Astrocyte (in vitro differentiated cells and primary cell): Measurements from ENCODE around the gene CCDC3. TPM values are rescaled to one million over a fixed set of nuclear protein-coding genes. Genes with fewer than 3 reads are reported as not detected.

ENCODE experiments used
- DNase-seq: peaks from one replicate; pipeline ENCODE4 v3.0.0-alpha.2; 2010; ENCODE audit warnings: low read depth
- FAIRE-seq: peaks from 2 replicates; lab custom pipeline; 2011; peaks lifted over from hg19 to GRCh38; lab: Jason Lieb, UNC
- H2AFZ ChIP-seq: 2 replicates; pipeline ENCODE4 v1.6.0; 2012; ENCODE audit warnings: low read depth, low read length, inconsistent platforms
- H3K27ac ChIP-seq: 2 replicates; pipeline ENCODE4 v1.5.1; 2011; ENCODE audit warnings: low read depth, low read length, inconsistent platforms
- H3K27me3 ChIP-seq: 2 replicates; pipeline ENCODE4 v1.6.0; 2011; ENCODE audit warnings: low read length, inconsistent platforms; ENCODE audit not compliant: insufficient read depth
- H3K36me3 ChIP-seq: 2 replicates; pipeline ENCODE4 v1.5.1; 2011; ENCODE audit warnings: low read length, inconsistent platforms; ENCODE audit not compliant: insufficient read depth
- H3K4me1 ChIP-seq: 2 replicates; pipeline ENCODE4 v1.5.1; 2011; ENCODE audit warnings: low read length, inconsistent platforms; ENCODE audit not compliant: insufficient read depth
- H3K4me2 ChIP-seq: 2 replicates; pipeline ENCODE4 v1.6.0; 2012; ENCODE audit warnings: low read length, inconsistent platforms
- H3K4me3 ChIP-seq: 2 replicates; pipeline ENCODE4 v1.5.1; 2011; ENCODE audit warnings: low read depth, mild to moderate bottlenecking, low read length, inconsistent platforms; ENCODE audit not compliant: insufficient read depth
- H3K79me2 ChIP-seq: 2 replicates; pipeline ENCODE4 v1.6.0; 2012; ENCODE audit warnings: mild to moderate bottlenecking, low read length, inconsistent platforms; ENCODE audit not compliant: insufficient read depth
- H3K9ac ChIP-seq: 2 replicates; pipeline ENCODE4 v1.6.0; 2012; ENCODE audit warnings: mild to moderate bottlenecking, low read length, inconsistent platforms
- H3K9me3 ChIP-seq: 2 replicates; pipeline ENCODE4 v1.5.1; 2012; ENCODE audit warnings: low read depth, mild to moderate bottlenecking, low read length, inconsistent platforms; ENCODE audit not compliant: insufficient read depth
- H4K20me1 ChIP-seq: 2 replicates; pipeline ENCODE4 v1.6.0; 2012; ENCODE audit warnings: low read length, inconsistent platforms; ENCODE audit not compliant: insufficient read depth
- H3K27ac Mint-ChIP-seq: one replicate; pipeline ENCODE4 v1.8.0; 2021; ENCODE audit warnings: mild to moderate bottlenecking, mixed read lengths; ENCODE audit not compliant: unreplicated experiment
- H3K27me3 Mint-ChIP-seq: one replicate; pipeline ENCODE4 v1.8.0; 2021; ENCODE audit warnings: low read depth, mixed read lengths; ENCODE audit not compliant: unreplicated experiment
- H3K36me3 Mint-ChIP-seq: one replicate; pipeline ENCODE4 v1.8.0; 2021; ENCODE audit warnings: low read depth, mixed read lengths; ENCODE audit not compliant: unreplicated experiment
- H3K4me1 Mint-ChIP-seq: one replicate; pipeline ENCODE4 v1.8.0; 2021; ENCODE audit warnings: low read depth, mixed read lengths; ENCODE audit not compliant: unreplicated experiment
- H3K4me3 Mint-ChIP-seq: one replicate; pipeline ENCODE4 v1.8.0; 2021; ENCODE audit warnings: mild to moderate bottlenecking, moderate library complexity, mixed read lengths; ENCODE audit not compliant: unreplicated experiment
- H3K9me3 Mint-ChIP-seq: one replicate; pipeline ENCODE4 v1.8.0; 2021; ENCODE audit warnings: mild to moderate bottlenecking, mixed read lengths; ENCODE audit not compliant: unreplicated experiment
- CTCF ChIP-seq: IDR thresholded peaks from 2 replicates; pipeline ENCODE4 v1.5.1; 2011; ENCODE audit warnings: low read depth, mild to moderate bottlenecking, inconsistent platforms, low read length, moderate library complexity; ENCODE audit not compliant: insufficient read depth
- EZH2 ChIP-seq: IDR thresholded peaks from 2 replicates; pipeline ENCODE4 v1.6.1; 2012; ENCODE audit warnings: mild to moderate bottlenecking, low read length, inconsistent platforms; ENCODE audit not compliant: insufficient read depth
- total RNA-seq: library from RNA; stranded (reverse); gene quantifications from 2 replicates; pipeline ENCODE4 v1.2.1, GENCODE V29; 2021

The CCDC3 gene
- total RNA-seq, 1 donor from 2014 or later = 25.8 TPM

- Histone ChIP-seq H3K4me1 (peaks cover 12% of the 10 kb centered on the region), H3K9ac (no peak overlapping the region), H3K79me2 (no peaks in the 10 kb centered on the region), H2AFZ (no peak overlapping the region), H3K27ac (no peak overlapping the region), H4K20me1 (no peaks in the 10 kb centered on the region), H3K36me3 (no peaks in the 10 kb centered on the region), H3K4me3 (no peak overlapping the region), H3K9me3 (no peaks in the 10 kb centered on the region), H3K27me3 (peaks cover 4% of the 10 kb centered on the region), H3K4me2 (no peak overlapping the region)
- no peak for TF ChIP-seq CTCF
- TF ChIP-seq EZH2 = no peak
- Mint-ChIP-seq H3K4me1 (peaks cover 21% of the 10 kb centered on the region), H3K4me3 (no peak overlapping the region), H3K36me3 (no peaks in the 10 kb centered on the region), H3K27ac (no peak overlapping the region), H3K27me3 (peaks cover 4% of the 10 kb centered on the region), H3K9me3 (peaks cover 2% of the 10 kb centered on the region)
- DNase-seq (no peak), FAIRE-seq (no peak)
These were observed 152.0 kb downstream of the CCDC3 start for GRCh38 chr10:12849319-12850181.

GRCh38 chr10:12848439-12849173 lies 152.9 kb downstream of the CCDC3 start:
- peaks cover 4% of the 10 kb centered on the region for H3K27me3 ChIP-seq
- H3K36me3 ChIP-seq = no peaks in the 10 kb centered on the region
- FAIRE-seq (no peak), DNase-seq (no peak)
- no peak overlapping the region for H2AFZ ChIP-seq
- H3K27ac ChIP-seq = no peak overlapping the region
- no peak overlapping the region for H3K4me3 Mint-ChIP-seq
- no peaks in the 10 kb centered on the region for H3K9me3 ChIP-seq
- TF ChIP-seq EZH2 (no peak), CTCF (no peak)
- H3K4me1 ChIP-seq = peaks cover 15% of the 10 kb centered on the region
- H3K4me2 ChIP-seq = no peak overlapping the region
- H3K27me3 Mint-ChIP-seq = peaks cover 2% of the 10 kb centered on the region
- H3K4me3 ChIP-seq = no peak overlapping the region
- H4K20me1 ChIP-seq = no peaks in the 10 kb centered on the region
- H3K9ac ChIP-seq = no peak overlapping the region
- H3K36me3 Mint-ChIP-seq = no peaks in the 10 kb centered on the region
- peaks cover 27% of the 10 kb centered on the region for H3K4me1 Mint-ChIP-seq
- H3K9me3 Mint-ChIP-seq = peaks cover 2% of the 10 kb centered on the region
- H3K27ac Mint-ChIP-seq = no peak overlapping the region
- no peaks in the 10 kb centered on the region for H3K79me2 ChIP-seq
